Measurements from ENCODE around the gene DPF1. TPM values are rescaled to one million over a fixed set of nuclear protein-coding genes. Genes with fewer than 3 reads are reported as not detected.
"Not testable (repeated sequence)": the region's sequence is repeated elsewhere in the genome, so short reads cannot be mapped to it uniquely, and the experiment has no call there.

DPF1 gene
- total RNA-seq, 1 donor from 2014 or later, result 3.4 TPM

DNA sequence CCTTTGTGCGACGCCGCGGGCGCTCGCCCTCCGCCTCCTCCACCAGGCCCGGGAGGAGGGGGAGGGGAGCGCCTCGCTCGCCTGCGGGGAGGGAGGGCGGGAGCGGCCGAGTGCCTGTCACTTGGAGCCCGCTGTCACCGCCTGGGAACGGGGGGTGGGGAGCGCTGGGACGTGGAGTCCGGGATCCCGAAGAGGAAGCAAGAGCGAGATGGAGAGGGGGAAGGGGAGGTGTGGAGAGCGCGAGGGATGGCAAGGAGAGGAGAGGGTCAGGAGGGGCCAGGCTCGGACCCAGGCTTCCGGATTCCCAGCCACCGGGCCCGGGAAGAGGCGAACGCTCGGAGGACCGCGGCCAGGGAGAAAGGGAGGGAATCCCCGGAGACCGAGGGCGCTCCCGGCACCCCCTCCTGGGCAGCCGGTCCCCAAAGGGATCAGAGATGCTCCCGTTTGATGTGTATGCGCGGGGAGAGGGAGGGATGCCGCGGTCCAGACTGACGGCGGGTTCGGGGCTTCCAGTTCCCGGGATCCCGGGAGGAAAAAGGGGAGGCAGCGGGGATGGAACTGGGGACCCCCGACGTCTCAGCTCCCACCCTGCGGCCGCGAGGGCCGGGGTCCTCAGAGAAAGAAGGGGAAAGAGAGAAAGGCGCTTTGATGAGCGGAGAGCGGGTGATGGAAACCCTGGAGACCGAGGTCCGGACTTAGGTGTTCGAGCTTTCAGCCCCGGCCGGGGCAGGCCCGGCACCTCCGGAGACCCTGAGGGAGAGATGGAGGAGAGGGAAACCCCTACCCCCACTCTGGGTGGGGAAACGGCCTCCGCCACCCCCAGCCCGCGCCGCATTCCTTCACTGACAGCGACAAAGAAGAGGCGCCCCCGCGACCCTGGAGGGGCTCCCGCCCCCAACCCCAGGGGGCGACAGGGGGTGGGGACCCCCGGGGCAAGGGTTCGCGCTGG is 4.7 kb upstream of the DPF1 start:
- peak; percentile 87 for DNase-seq (ENCODE audit: low spot score)
- peaks cover 18% of the 10 kb centered on the region for H3K27me3 Mint-ChIP-seq (ENCODE audit: insufficient read depth, low read depth)

DNA sequence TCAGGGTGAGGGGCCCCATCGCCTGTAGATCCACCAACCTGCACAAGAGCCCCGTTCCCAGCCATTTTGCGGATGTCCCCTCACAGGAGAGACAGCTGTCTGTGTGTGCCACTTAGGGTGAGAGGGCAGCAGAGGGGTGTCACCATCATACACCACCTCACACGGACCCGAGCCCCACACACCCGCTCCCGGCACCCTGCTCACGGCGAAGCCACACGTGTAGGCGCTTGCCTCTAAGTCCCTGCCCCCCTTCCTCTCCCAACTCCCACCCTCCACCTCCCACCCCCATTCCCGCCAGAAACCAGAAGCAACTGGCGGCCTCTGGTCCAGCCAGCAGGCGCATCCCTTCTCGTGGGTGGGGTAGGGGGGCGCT is 4.0 kb upstream of the DPF1 start:
- peak overlapping the region; percentile 100 for H3K4me2 ChIP-seq
- H3K27ac ChIP-seq, result no peak overlapping the region
- peaks cover 57% of the 10 kb centered on the region for H3K27me3 ChIP-seq
- no peaks in the 10 kb centered on the region for H3K9me3 ChIP-seq (ENCODE audit: low read depth)
- peaks cover 39% of the 10 kb centered on the region for H3F3A ChIP-seq (ENCODE audit: low read depth)
- no peak overlapping the region for H3K27ac Mint-ChIP-seq
- H3K36me3 Mint-ChIP-seq, result no peaks in the 10 kb centered on the region
- H3K4me1 Mint-ChIP-seq, result peaks cover 30% of the 10 kb centered on the region
- no peak overlapping the region for H3K9ac ChIP-seq
- TF ChIP-seq EZH2phosphoT487 (IDR thresholded peaks at IDR 0.05), result no peak
- TF ChIP-seq EZH2 (IDR thresholded peaks at IDR 0.05), result no peak
- TF ChIP-seq, protein P1, sequence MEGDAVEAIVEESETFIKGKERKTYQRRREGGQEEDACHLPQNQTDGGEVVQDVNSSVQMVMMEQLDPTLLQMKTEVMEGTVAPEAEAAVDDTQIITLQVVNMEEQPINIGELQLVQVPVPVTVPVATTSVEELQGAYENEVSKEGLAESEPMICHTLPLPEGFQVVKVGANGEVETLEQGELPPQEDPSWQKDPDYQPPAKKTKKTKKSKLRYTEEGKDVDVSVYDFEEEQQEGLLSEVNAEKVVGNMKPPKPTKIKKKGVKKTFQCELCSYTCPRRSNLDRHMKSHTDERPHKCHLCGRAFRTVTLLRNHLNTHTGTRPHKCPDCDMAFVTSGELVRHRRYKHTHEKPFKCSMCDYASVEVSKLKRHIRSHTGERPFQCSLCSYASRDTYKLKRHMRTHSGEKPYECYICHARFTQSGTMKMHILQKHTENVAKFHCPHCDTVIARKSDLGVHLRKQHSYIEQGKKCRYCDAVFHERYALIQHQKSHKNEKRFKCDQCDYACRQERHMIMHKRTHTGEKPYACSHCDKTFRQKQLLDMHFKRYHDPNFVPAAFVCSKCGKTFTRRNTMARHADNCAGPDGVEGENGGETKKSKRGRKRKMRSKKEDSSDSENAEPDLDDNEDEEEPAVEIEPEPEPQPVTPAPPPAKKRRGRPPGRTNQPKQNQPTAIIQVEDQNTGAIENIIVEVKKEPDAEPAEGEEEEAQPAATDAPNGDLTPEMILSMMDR (IDR thresholded peaks at IDR 0.05), result no peak
- peaks cover 11% of the 10 kb centered on the region for H3K4me1 ChIP-seq
- peak overlapping the region; percentile 78 for H3K4me3 ChIP-seq
- peaks cover 6% of the 10 kb centered on the region for H3K79me2 ChIP-seq (ENCODE audit: low read depth)
- H3K36me3 ChIP-seq, result no peaks in the 10 kb centered on the region
- DNase-seq (ENCODE audit: low spot score), result peak; percentile 38
- H3K9me3 Mint-ChIP-seq, result peaks cover 2% of the 10 kb centered on the region
- peak overlapping the region; percentile 79 for H3K4me3 Mint-ChIP-seq
- peaks cover 19% of the 10 kb centered on the region for H4K20me1 ChIP-seq (ENCODE audit: low read depth)
- H2AFZ ChIP-seq (replicated peaks), result no peak overlapping the region
- peaks cover 21% of the 10 kb centered on the region for H3K27me3 Mint-ChIP-seq (ENCODE audit: insufficient read depth, low read depth)

More for the DNA sequence above, 4.7 kb upstream of the DPF1 start:
- H3K27ac ChIP-seq, result no peak overlapping the region
- Mint-ChIP-seq H3K36me3 (no peaks in the 10 kb centered on the region), H3K9me3 (peaks cover 2% of the 10 kb centered on the region), H3K27ac (no peak overlapping the region), H3K4me1 (peaks cover 26% of the 10 kb centered on the region), H3K4me3 (peak overlapping the region; percentile 87)
- peaks cover 7% of the 10 kb centered on the region for H3K4me1 ChIP-seq
- H3K79me2 ChIP-seq (ENCODE audit: low read depth), result no peaks in the 10 kb centered on the region
- H3K9ac ChIP-seq, result no peak overlapping the region
- peak overlapping the region; percentile 78 for H3K4me3 ChIP-seq
- no peaks in the 10 kb centered on the region for H3K9me3 ChIP-seq (ENCODE audit: low read depth)
- H4K20me1 ChIP-seq (ENCODE audit: low read depth), result peaks cover 19% of the 10 kb centered on the region
- H3K4me2 ChIP-seq, result peak overlapping the region; percentile 100
- TF ChIP-seq EZH2 (IDR thresholded peaks at IDR 0.05) (no peak), EZH2phosphoT487 (IDR thresholded peaks at IDR 0.05) (no peak)
- TF ChIP-seq, protein P1 (IDR thresholded peaks at IDR 0.05), result no peak
- no peaks in the 10 kb centered on the region for H3K36me3 ChIP-seq
- H3K27me3 ChIP-seq, result peaks cover 50% of the 10 kb centered on the region
- H2AFZ ChIP-seq (replicated peaks), result peak overlapping the region; percentile 79
- peaks cover 39% of the 10 kb centered on the region for H3F3A ChIP-seq (ENCODE audit: low read depth)

DNA sequence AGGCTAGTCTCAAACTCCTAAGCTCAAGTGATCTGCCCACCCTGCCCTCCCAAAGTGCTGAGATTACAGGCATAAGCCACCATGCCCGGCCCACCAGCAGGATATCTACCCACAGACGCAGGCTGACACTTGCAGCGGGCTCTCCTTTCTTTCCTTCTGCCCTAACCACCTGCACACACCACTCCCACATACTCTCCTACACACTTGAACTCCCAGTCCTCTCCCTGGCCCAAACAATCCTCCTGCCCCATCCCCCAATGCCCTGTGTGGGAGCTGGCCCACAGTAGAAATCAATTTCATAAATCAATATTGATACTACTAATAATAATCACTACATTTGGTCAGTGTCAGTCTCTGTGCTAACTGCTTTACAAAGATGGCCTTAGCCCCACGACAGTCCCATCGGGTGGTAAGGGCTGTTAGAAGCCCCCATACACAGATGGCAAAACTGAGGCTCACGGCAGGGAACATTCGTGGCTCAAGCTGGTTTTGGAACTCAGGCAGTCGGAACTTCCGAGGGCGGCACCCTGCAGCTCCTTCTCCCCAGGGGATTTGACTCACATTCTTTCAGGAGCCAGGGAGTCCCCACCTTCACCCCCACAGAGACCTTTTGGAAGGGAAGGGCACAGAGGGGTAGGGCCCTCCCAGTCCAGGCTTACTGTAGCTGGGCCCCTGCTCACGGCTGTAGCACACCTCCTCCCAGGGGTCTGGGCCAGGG is 3.4 kb upstream of the DPF1 start:
- Mint-ChIP-seq H3K9me3 (peaks cover 2% of the 10 kb centered on the region), H3K27me3 (ENCODE audit: insufficient read depth, low read depth) (peaks cover 21% of the 10 kb centered on the region), H3K4me1 (peaks cover 32% of the 10 kb centered on the region), H3K36me3 (peaks cover 1% of the 10 kb centered on the region), H3K4me3 (peak overlapping the region; percentile 79), H3K27ac (peak overlapping the region; percentile 62)
- no peaks in the 10 kb centered on the region for H3K9me3 ChIP-seq (ENCODE audit: low read depth)
- H3K79me2 ChIP-seq (ENCODE audit: low read depth), result peaks cover 6% of the 10 kb centered on the region
- DNase-seq (ENCODE audit: low spot score), result no peak
- H3K27ac ChIP-seq, result no peak overlapping the region
- H3F3A ChIP-seq (ENCODE audit: low read depth), result peaks cover 39% of the 10 kb centered on the region
- H3K36me3 ChIP-seq, result no peaks in the 10 kb centered on the region
- H4K20me1 ChIP-seq (ENCODE audit: low read depth), result peaks cover 19% of the 10 kb centered on the region
- H3K9ac ChIP-seq, result no peak overlapping the region
- H3K4me2 ChIP-seq, result peak overlapping the region; percentile 100
- H3K27me3 ChIP-seq, result peaks cover 62% of the 10 kb centered on the region
- peaks cover 11% of the 10 kb centered on the region for H3K4me1 ChIP-seq
- H2AFZ ChIP-seq (replicated peaks), result no peak overlapping the region
- TF ChIP-seq, protein P1 (IDR thresholded peaks at IDR 0.05), result no peak
- TF ChIP-seq EZH2phosphoT487 (IDR thresholded peaks at IDR 0.05) (no peak), EZH2 (IDR thresholded peaks at IDR 0.05) (no peak)
- H3K4me3 ChIP-seq, result no peak overlapping the region

DNA sequence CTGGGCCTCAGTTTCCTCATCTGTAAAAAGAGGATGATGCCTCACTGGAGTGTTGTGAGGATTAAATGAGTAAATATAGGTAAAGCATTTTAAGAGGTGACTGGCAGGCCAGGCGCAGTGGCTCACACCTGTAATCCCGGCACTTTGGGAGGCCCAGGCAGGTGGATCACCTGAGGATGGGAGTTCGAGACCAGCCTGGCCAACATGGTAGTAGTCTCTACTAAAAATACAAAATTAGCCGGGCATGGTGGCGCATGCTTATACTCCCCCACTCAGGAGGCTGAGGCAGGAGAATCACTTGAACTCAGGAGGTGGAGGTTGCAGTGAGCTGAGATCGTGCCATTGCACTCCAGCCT is 819 bp upstream of the DPF1 start:
- Mint-ChIP-seq H3K4me1 (peaks cover 29% of the 10 kb centered on the region), H3K27me3 (ENCODE audit: insufficient read depth, low read depth) (peaks cover 15% of the 10 kb centered on the region), H3K4me3 (peak overlapping the region; percentile 88)
- not testable (repeated sequence) for H3K79me2 ChIP-seq (ENCODE audit: low read depth); H2AFZ ChIP-seq (replicated peaks); H3K27ac ChIP-seq; DNase-seq (ENCODE audit: low spot score); H3K9ac ChIP-seq; H3K36me3 Mint-ChIP-seq; H3K9me3 Mint-ChIP-seq; H3K9me3 ChIP-seq (ENCODE audit: low read depth); H3K27ac Mint-ChIP-seq; H3K4me3 ChIP-seq; H3K4me2 ChIP-seq; H3K36me3 ChIP-seq
- Histone ChIP-seq H3F3A (ENCODE audit: low read depth) (peaks cover 34% of the 10 kb centered on the region), H4K20me1 (ENCODE audit: low read depth) (peaks cover 19% of the 10 kb centered on the region), H3K27me3 (peaks cover 43% of the 10 kb centered on the region), H3K4me1 (peaks cover 11% of the 10 kb centered on the region)

Data from neural progenitor cell (in vitro differentiated cells).